Breast epithelium (tissue), 3 donors: ENCODE results near the gene ARSA.

Source experiments
- POLR2A ChIP-seq: fragments of 450-650 bp; IDR thresholded peaks from one replicate; pipeline ENCODE4 v1.6.1; 2016; ENCODE audit warnings: antibody characterized with exemption, mild to moderate bottlenecking, moderate library complexity
- TF ChIP-seq, protein P1 (sequence below), 3 donors: fragments of 450-650 bp; IDR thresholded peaks; one replicate each; pipeline ENCODE4 v1.5.1; 2016 to 2017; ENCODE audit warnings: antibody characterized with exemption in 3 of 3, mild to moderate bottlenecking in 3 of 3, moderate library complexity in 3 of 3

DNA sequence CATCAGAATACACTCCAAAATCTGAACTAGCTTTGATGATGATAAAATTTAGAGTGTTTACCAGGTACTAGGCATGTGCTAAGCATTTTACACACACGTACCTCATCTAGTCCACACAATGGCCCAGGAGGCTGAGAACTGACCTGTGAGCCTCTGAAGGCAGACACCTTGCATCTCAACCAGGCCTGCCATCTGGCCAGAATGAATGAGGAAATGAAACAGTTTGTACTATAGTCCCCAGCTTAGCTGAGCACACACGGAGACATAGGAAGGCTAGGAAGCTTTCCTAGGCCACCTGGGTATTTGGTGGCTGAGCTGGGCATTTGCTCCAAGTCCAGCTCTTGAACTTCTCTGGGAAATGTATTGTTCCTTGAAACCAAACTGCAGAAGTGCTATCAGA is 37.8 kb upstream of the ARSA start:
- TF ChIP-seq, protein P1, sequence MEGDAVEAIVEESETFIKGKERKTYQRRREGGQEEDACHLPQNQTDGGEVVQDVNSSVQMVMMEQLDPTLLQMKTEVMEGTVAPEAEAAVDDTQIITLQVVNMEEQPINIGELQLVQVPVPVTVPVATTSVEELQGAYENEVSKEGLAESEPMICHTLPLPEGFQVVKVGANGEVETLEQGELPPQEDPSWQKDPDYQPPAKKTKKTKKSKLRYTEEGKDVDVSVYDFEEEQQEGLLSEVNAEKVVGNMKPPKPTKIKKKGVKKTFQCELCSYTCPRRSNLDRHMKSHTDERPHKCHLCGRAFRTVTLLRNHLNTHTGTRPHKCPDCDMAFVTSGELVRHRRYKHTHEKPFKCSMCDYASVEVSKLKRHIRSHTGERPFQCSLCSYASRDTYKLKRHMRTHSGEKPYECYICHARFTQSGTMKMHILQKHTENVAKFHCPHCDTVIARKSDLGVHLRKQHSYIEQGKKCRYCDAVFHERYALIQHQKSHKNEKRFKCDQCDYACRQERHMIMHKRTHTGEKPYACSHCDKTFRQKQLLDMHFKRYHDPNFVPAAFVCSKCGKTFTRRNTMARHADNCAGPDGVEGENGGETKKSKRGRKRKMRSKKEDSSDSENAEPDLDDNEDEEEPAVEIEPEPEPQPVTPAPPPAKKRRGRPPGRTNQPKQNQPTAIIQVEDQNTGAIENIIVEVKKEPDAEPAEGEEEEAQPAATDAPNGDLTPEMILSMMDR (IDR thresholded peaks at IDR 0.05), result no peak
- TF ChIP-seq POLR2A, result no peak
